ENCODE data around the gene HLF. TPM values are rescaled to one million over a fixed set of nuclear protein-coding genes. Genes with fewer than 3 reads are reported as not detected.
A peak's percentile ranks its signal among the peaks of the same experiment; 100 is the strongest.

The HLF gene
- total RNA-seq, 4 donors from 2014 or later: 137 to 176 (median 154) TPM

DNA sequence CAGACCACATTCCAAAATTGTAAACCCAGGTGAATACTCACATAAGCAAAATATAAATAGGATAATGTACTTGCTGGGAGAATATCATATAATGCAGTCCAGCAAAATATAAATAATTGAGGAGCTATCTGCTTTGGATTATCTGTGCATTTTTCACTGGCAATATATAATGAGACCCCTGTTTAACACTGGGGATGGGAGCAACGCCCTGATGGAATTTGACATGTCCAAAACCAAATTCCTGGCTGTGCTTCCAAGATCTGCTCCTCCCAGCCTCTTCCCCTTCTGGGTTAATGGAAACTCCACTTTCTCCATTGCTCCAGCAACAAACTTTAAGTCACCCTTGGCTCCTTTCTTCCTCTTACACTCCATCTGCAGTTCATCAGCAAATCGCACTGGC is 35.5 kb upstream of the HLF start:
- Histone ChIP-seq H3K4me3 (no peak overlapping the region), H3K27me3 (no peaks in the 10 kb centered on the region), H3K4me1 (no peaks in the 10 kb centered on the region), H3K9me3 (no peaks in the 10 kb centered on the region), H3K36me3 (no peaks in the 10 kb centered on the region), H3K27ac (replicated peaks in 1 of 4) (no peak overlapping the region)
- TF ChIP-seq POLR2A (IDR thresholded peaks at IDR 0.05; ENCODE audit: low read depth) (no peak), POLR2AphosphoS5 (IDR thresholded peaks at IDR 0.05) (no peak), EP300 (IDR thresholded peaks at IDR 0.05) (no peak)
- TF ChIP-seq, protein P1, sequence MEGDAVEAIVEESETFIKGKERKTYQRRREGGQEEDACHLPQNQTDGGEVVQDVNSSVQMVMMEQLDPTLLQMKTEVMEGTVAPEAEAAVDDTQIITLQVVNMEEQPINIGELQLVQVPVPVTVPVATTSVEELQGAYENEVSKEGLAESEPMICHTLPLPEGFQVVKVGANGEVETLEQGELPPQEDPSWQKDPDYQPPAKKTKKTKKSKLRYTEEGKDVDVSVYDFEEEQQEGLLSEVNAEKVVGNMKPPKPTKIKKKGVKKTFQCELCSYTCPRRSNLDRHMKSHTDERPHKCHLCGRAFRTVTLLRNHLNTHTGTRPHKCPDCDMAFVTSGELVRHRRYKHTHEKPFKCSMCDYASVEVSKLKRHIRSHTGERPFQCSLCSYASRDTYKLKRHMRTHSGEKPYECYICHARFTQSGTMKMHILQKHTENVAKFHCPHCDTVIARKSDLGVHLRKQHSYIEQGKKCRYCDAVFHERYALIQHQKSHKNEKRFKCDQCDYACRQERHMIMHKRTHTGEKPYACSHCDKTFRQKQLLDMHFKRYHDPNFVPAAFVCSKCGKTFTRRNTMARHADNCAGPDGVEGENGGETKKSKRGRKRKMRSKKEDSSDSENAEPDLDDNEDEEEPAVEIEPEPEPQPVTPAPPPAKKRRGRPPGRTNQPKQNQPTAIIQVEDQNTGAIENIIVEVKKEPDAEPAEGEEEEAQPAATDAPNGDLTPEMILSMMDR (IDR thresholded peaks at IDR 0.05): no peak
- intact Hi-C loops (cut with DNase I): no loop called here
- 67% methylated on average over 2 of the region's 2 CpGs for WGBS
- no peak for DNase-seq (ENCODE audit: extremely low spot score)

DNA sequence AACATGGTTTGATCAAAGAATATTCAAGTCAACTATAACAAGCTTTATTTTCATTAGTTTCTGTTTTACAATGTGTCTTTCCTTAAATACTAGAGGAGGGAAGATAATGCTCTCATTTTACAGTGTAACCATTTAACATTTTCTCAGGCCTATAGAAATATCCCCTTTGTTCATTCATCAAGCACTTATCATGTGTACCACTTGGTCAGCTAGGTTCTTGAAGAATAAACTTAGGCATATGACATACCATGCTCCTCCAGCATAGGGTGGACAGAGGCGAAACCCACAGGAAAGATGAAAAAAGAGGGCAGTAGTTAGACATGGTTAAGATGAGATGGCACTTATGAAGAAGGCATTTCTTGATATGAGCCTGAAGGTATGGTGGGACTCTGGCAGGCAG is 34.0 kb upstream of the HLF start:
- intact Hi-C loops (cut with DNase I): no loop called here

DNA sequence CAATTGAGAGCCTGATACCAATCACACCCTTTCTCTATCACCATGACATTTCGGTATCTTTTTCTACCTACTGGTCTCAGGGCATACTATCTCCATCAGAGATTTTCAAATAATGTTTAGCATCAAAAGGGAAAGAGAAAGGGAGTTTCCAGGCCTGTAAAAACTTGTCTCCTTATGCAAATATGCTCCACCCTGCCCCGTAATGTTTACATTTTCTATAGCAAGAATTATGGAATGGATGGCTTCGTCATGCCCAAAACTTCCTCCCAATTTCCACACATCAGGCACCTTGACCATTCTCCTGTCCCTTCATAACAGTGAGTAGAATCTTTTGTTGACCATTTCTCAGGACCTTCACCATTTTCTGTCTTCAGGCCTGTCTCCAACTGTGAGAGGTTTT is 30.9 kb upstream of the HLF start:
- no peaks in the 10 kb centered on the region for H3K9me3 ChIP-seq
- WGBS: 97% methylated on average over 3 of the region's 3 CpGs
- H3K4me3 ChIP-seq: no peak overlapping the region
- intact Hi-C loops (cut with DNase I): no loop called here
- H3K27ac ChIP-seq (replicated peaks in 1 of 4): no peak overlapping the region
- H3K4me1 ChIP-seq: peaks cover 8 to 16% (median 15%) of the 10 kb centered on the region in 4 donors
- H3K36me3 ChIP-seq: no peaks in the 10 kb centered on the region
- TF ChIP-seq, protein P1 (IDR thresholded peaks at IDR 0.05): no peak
- TF ChIP-seq EP300 (IDR thresholded peaks at IDR 0.05) (no peak), POLR2AphosphoS5 (IDR thresholded peaks at IDR 0.05) (no peak)
- no peaks in the 10 kb centered on the region for H3K27me3 ChIP-seq
- DNase-seq (ENCODE audit: extremely low spot score): no peak

More for the DNA sequence above, 34.0 kb upstream of the HLF start:
- no peak for TF ChIP-seq POLR2AphosphoS5 (IDR thresholded peaks at IDR 0.05)
- TF ChIP-seq POLR2A (IDR thresholded peaks at IDR 0.05; ENCODE audit: low read depth): no peak
- TF ChIP-seq, protein P1 (IDR thresholded peaks at IDR 0.05): no peak
- no peak for TF ChIP-seq EP300 (IDR thresholded peaks at IDR 0.05)
- Histone ChIP-seq H3K9me3 (no peaks in the 10 kb centered on the region), H3K4me1 (no peaks in the 10 kb centered on the region), H3K4me3 (no peak overlapping the region), H3K27ac (replicated peaks in 1 of 4) (no peak overlapping the region), H3K36me3 (no peaks in the 10 kb centered on the region), H3K27me3 (no peaks in the 10 kb centered on the region)
- DNase-seq (ENCODE audit: extremely low spot score): no peak
- WGBS: 86% methylated on average over 1 of the region's 1 CpG

DNA sequence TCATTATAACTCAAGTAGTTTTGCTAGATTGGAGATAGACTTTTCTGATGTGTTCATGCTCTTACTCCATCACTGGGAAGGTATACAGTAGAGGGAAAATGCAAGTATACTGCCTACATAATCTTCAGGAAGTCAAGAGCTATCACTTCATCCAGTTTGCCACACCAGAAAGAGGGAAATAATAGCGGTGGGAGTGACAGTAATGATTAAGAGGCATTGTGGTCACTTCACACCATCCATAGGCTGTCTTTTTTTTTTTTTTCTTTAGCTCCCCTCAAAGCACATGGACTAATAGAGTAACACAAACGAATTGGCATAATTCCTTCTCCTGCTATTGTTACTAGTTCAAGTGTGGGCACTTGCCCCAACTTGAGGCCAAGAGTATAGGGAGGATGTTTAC is 28.4 kb upstream of the HLF start:
- no peak for DNase-seq (ENCODE audit: extremely low spot score)
- no peak overlapping the region for H3K4me3 ChIP-seq
- WGBS: 74% methylated on average over 2 of the region's 2 CpGs
- H3K27ac ChIP-seq (replicated peaks in 1 of 4): no peak overlapping the region
- H3K4me1 ChIP-seq: peaks cover 14 to 21% (median 20%) of the 10 kb centered on the region in 4 donors
- no peaks in the 10 kb centered on the region for H3K9me3 ChIP-seq
- TF ChIP-seq, protein P1 (IDR thresholded peaks at IDR 0.05): no peak
- TF ChIP-seq EP300 (IDR thresholded peaks at IDR 0.05) (no peak), POLR2A (IDR thresholded peaks at IDR 0.05; ENCODE audit: low read depth) (no peak)
- no peaks in the 10 kb centered on the region for H3K27me3 ChIP-seq
- intact Hi-C loops (cut with DNase I): loop anchor here (5.0 kb wide), 1 partner anchor 111 kb away; no protein-coding TSS in a partner anchor
- H3K36me3 ChIP-seq: no peaks in the 10 kb centered on the region

DNA sequence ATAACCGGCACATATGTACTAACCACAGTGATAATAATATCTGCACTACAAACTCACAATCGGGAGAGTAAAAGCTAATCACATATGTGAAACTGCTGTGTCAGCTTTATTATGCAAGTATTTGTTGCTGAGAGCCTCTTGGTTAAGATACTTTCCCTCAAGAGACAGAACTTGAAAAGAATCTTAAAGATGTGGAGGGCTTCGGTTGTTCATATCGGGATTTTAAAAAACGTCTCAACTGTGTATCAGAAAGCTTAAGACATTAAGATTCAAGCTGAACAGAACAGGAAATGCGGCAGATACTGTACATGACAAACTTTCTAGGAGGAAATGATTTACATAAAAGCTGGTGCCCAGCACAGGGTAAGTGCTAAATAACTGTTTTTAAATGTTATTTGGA is 27.5 kb upstream of the HLF start:
- Histone ChIP-seq H3K4me3 (no peak overlapping the region), H3K36me3 (no peaks in the 10 kb centered on the region), H3K27me3 (no peaks in the 10 kb centered on the region), H3K27ac (replicated peaks in 1 of 4) (peak overlapping the region; percentile 80 to 92 (median 82)), H3K9me3 (no peaks in the 10 kb centered on the region), H3K4me1 (peaks cover 14 to 21% (median 20%) of the 10 kb centered on the region in 4 donors)
- TF ChIP-seq POLR2AphosphoS5 (IDR thresholded peaks at IDR 0.05) (no peak), EP300 (IDR thresholded peaks at IDR 0.05) (no peak), POLR2A (IDR thresholded peaks at IDR 0.05; ENCODE audit: low read depth) (no peak)
- TF ChIP-seq, protein P1 (IDR thresholded peaks at IDR 0.05): no peak
- WGBS: 62% methylated on average over 6 of the region's 6 CpGs
- intact Hi-C loops (cut with DNase I): loop anchor here (5.0 kb wide), 1 partner anchor 110 kb away; no protein-coding TSS in a partner anchor
- DNase-seq (ENCODE audit: extremely low spot score): no peak
